Keratinocyte (primary cell): ENCODE data around the gene DNAJC28. TPM values are rescaled to one million over a fixed set of nuclear protein-coding genes. Genes with fewer than 3 reads are reported as not detected.

Experiments
- DNase-seq: peaks from one replicate; pipeline ENCODE4 v3.0.0-alpha.2; 2011; ENCODE audit warnings: low read depth, missing footprints, low spot score
- FAIRE-seq: peaks from 2 replicates; lab custom pipeline; 2011; peaks lifted over from hg19 to GRCh38; lab: Jason Lieb, UNC
- H2AFZ ChIP-seq: 2 replicates; pipeline ENCODE4 v1.6.0; 2012; ENCODE audit warnings: low read length, control low read depth, inconsistent platforms; ENCODE audit not compliant: control insufficient read depth
- H3K27ac ChIP-seq: 2 replicates; pipeline ENCODE4 v1.5.1; 2011; ENCODE audit warnings: low read length; ENCODE audit not compliant: control insufficient read depth, insufficient read depth
- H3K27me3 ChIP-seq: 3 replicates; pipeline ENCODE4 v1.6.0; 2011; ENCODE audit warnings: low read length; ENCODE audit not compliant: control insufficient read depth, insufficient read depth; ENCODE audit errors: extremely low read depth
- H3K36me3 ChIP-seq, 2 experiments: 2 replicates in 1 of 2; 3 replicates in 1 of 2; pipeline ENCODE4 v1.5.1; 2011; ENCODE audit warnings: low read length in 2 of 2, mild to moderate bottlenecking in 1 of 2; ENCODE audit not compliant: control insufficient read depth in 2 of 2, insufficient read depth in 2 of 2; ENCODE audit errors: extremely low read depth in 1 of 2
- H3K4me1 ChIP-seq: 3 replicates; pipeline ENCODE4 v1.5.1; 2011; ENCODE audit warnings: low read length; ENCODE audit not compliant: control insufficient read depth, insufficient read depth; ENCODE audit errors: extremely low read depth
- H3K4me2 ChIP-seq: 3 replicates; pipeline ENCODE4 v1.6.0; 2011; ENCODE audit warnings: low read depth, low read length; ENCODE audit not compliant: control insufficient read depth, insufficient read depth; ENCODE audit errors: extremely low read depth
- H3K4me3 ChIP-seq, 3 experiments: fragments of 200-600 bp in 1 of 3; sonication (generic) in 1 of 3; 2 replicates in 2 of 3; 3 replicates in 1 of 3; pipeline ENCODE4 v1.5.1; 2011 to 2016; ENCODE audit warnings: low read length in 3 of 3, mild to moderate bottlenecking in 3 of 3, control low read depth in 2 of 3, inconsistent platforms in 1 of 3, low read depth in 1 of 3, mixed read lengths in 1 of 3, mixed run types in 1 of 3, moderate library complexity in 1 of 3; ENCODE audit not compliant: control insufficient read depth in 2 of 3, insufficient read depth in 2 of 3; ENCODE audit errors: extremely low read depth in 1 of 3
- H3K79me2 ChIP-seq: 2 replicates; pipeline ENCODE4 v1.6.0; 2012; ENCODE audit warnings: low read length; ENCODE audit not compliant: control insufficient read depth, insufficient read depth
- H3K9ac ChIP-seq: 3 replicates; pipeline ENCODE4 v1.6.0; 2011; ENCODE audit warnings: low read length; ENCODE audit not compliant: control insufficient read depth, insufficient read depth; ENCODE audit errors: extremely low read depth
- H3K9me1 ChIP-seq: 3 replicates; pipeline ENCODE4 v1.6.0; 2011; ENCODE audit warnings: low read length; ENCODE audit not compliant: control insufficient read depth, insufficient read depth; ENCODE audit errors: extremely low read depth
- H3K9me3 ChIP-seq: 2 replicates; pipeline ENCODE4 v1.5.1; 2012; ENCODE audit warnings: low read depth, low read length; ENCODE audit not compliant: control insufficient read depth
- H4K20me1 ChIP-seq: 3 replicates; pipeline ENCODE4 v1.6.0; 2011; ENCODE audit warnings: low read length; ENCODE audit not compliant: control insufficient read depth, insufficient read depth; ENCODE audit errors: extremely low read depth
- CTCF ChIP-seq, 3 experiments: IDR thresholded peaks in 1 of 3; conservative IDR thresholded peaks in 1 of 3; optimal IDR thresholded peaks in 1 of 3; 2 replicates in 2 of 3; 3 replicates in 1 of 3; pipeline versions ENCODE3 to v1.5.1; 2011; ENCODE audit warnings: low read length in 3 of 3, mild to moderate bottlenecking in 3 of 3, moderate library complexity in 2 of 3, control low read depth in 1 of 3, inconsistent platforms in 1 of 3; ENCODE audit not compliant: insufficient read depth in 2 of 3; ENCODE audit errors: extremely low read depth in 1 of 3
- EZH2 ChIP-seq: IDR thresholded peaks from one replicate; pipeline ENCODE4 v1.6.1; 2012; ENCODE audit warnings: inconsistent platforms, mild to moderate bottlenecking, low read length, moderate library complexity
- dilution Hi-C: fragments of 300-500 bp; cut with MboI; formaldehyde crosslinking; loops from one replicate; pipeline ENCODE4 v1.7.0; 2020; ENCODE audit warnings: low sequenced_read_pairs; ENCODE audit not compliant: extremely low pct_ligation_motif_present
- polyA plus RNA-seq, 5 experiments: library from polyadenylated mRNA; depleted of rRNA in 3 of 5; stranded (reverse) in 3 of 5; stranded (forward) in 1 of 5; unstranded in 1 of 5; fragments of >200 nt; gene quantifications; 1 replicate in 1 of 5; 2 replicates in 3 of 5; 3 replicates in 1 of 5; pipeline versions ENCODE4 v1.2.1 to v1.2.3, GENCODE V29; 2011 to 2012; ENCODE audit warnings: missing spikeins in 2 of 5, low read depth in 1 of 5, low replicate concordance in 1 of 5

DNAJC28 gene
- polyA plus RNA-seq, 1 donor (not counting 4 experiments of a cell fraction or from before 2014, with no cell fraction given) = 1.4 TPM

- Histone ChIP-seq H4K20me1 (no peaks in the 10 kb centered on the region), H3K4me2 (no peak overlapping the region), H3K27me3 (no peaks in the 10 kb centered on the region), H3K36me3 (peaks cover 23 to 41% of the 10 kb centered on the region in 2 experiments), H3K9me1 (no peaks in the 10 kb centered on the region), H3K9ac (no peak overlapping the region), H3K9me3 (no peaks in the 10 kb centered on the region), H3K4me3 (no peak overlapping the region), H3K4me1 (no peaks in the 10 kb centered on the region), H3K27ac (no peak overlapping the region), H3K79me2 (no peaks in the 10 kb centered on the region), H2AFZ (no peak overlapping the region)
- FAIRE-seq (no peak), DNase-seq (no peak)
- TF ChIP-seq EZH2 = no peak
- no peak for TF ChIP-seq CTCF (optimal IDR thresholded peaks at IDR 0.05 in 1 of 3, IDR thresholded peaks at IDR 0.05 in 1 of 3, conservative IDR thresholded peaks at IDR 0.05 in 1 of 3; ENCODE audit: extremely low read depth in 1 of 3, insufficient read depth in 2 of 3, low read length in 3 of 3)
- dilution Hi-C loops = no loop called here
These were observed 27.4 kb upstream of the DNAJC28 start for GRCh38 chr21:33518899-33519298.

GRCh38 chr21:33514229-33514628 lies 22.7 kb upstream of the DNAJC28 start:
- TF ChIP-seq EZH2 = no peak
- no peak for TF ChIP-seq CTCF (optimal IDR thresholded peaks at IDR 0.05 in 1 of 3, IDR thresholded peaks at IDR 0.05 in 1 of 3, conservative IDR thresholded peaks at IDR 0.05 in 1 of 3; ENCODE audit: extremely low read depth in 1 of 3, insufficient read depth in 2 of 3, low read length in 3 of 3)
- H3K79me2 ChIP-seq = no peaks in the 10 kb centered on the region
- H3K4me2 ChIP-seq = no peak overlapping the region
- H3K36me3 ChIP-seq = peaks cover 23 to 52% of the 10 kb centered on the region in 2 experiments
- no peak overlapping the region for H3K4me3 ChIP-seq
- FAIRE-seq = no peak
- no peak overlapping the region for H3K27ac ChIP-seq
- no peaks in the 10 kb centered on the region for H3K9me1 ChIP-seq
- H3K9ac ChIP-seq = no peak overlapping the region
- no peak for DNase-seq
- dilution Hi-C loops = no loop called here
- H4K20me1 ChIP-seq = no peaks in the 10 kb centered on the region
- no peak overlapping the region for H2AFZ ChIP-seq
- H3K9me3 ChIP-seq = no peaks in the 10 kb centered on the region
- H3K4me1 ChIP-seq = no peaks in the 10 kb centered on the region
- H3K27me3 ChIP-seq = no peaks in the 10 kb centered on the region
